Stimulated activated CD4-positive, alpha-beta T cell treated with anti-CD3 and anti-CD28 coated beads, Interleukin-1b, Interleukin-23, amount 100 ng/mL, for 48 hours (primary cell): Measurements from ENCODE around the gene MLPH.
A peak's percentile ranks its signal among the peaks of the same experiment; 100 is the strongest.

Source experiments
- DNase-seq: peaks from one replicate; pipeline ENCODE4 v3.0.0-alpha.2; 2020

MLPH gene, protein sequence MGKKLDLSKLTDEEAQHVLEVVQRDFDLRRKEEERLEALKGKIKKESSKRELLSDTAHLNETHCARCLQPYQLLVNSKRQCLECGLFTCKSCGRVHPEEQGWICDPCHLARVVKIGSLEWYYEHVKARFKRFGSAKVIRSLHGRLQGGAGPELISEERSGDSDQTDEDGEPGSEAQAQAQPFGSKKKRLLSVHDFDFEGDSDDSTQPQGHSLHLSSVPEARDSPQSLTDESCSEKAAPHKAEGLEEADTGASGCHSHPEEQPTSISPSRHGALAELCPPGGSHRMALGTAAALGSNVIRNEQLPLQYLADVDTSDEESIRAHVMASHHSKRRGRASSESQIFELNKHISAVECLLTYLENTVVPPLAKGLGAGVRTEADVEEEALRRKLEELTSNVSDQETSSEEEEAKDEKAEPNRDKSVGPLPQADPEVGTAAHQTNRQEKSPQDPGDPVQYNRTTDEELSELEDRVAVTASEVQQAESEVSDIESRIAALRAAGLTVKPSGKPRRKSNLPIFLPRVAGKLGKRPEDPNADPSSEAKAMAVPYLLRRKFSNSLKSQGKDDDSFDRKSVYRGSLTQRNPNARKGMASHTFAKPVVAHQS

GRCh38 chr2:237486819-237487448, at the start of gene MLPH:
MLPH (plus strand) TSS chr2:237487251; CDS start chr2:237493427, 6,176 bp downstream.
- no peak for DNase-seq

- DNase-seq: no peak
Measured at GRCh38 chr2:237437566-237437965, 49.5 kb upstream of the MLPH start.

DNA sequence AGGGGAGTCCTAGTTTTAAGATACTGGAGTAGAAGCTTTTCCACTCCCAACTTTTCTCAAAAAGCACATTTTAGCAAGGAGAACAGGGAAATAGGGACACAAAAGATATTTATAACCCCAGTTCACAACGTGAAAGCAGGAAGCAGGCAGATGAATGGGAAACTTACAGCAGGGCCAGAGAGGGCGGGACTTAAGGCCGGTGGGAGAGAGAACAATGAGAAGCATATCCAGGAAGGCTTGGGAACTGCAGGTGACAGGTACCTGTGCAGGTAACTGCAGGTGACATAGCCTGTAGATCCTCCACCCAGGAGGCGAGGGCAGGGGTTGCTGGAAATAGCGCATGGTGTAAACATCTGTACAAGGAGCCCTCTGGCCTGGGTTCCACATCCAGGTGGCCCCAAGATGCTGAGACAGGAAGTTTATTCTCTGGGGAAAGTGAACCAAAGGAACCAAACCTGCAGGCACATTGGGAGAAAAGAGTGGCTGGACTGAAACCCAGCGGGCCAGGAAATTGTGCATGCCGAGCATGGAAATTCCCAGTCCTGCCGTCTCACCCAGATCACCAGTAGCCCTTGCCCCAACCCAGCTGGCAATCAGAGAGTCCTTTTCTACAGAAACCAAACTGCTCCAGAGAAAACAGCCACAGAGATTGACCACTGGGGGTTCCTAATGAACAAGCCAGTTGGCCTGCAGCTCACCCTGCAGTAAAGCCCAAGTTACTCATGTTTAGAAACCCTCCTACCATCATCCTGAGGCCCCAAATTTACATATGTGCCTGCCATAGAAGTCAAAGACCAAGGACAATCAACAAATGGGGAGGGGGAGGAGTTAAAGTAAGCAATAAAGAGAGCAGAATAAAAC, 48.7 kb upstream of the MLPH start:
- DNase-seq: no peak

DNA sequence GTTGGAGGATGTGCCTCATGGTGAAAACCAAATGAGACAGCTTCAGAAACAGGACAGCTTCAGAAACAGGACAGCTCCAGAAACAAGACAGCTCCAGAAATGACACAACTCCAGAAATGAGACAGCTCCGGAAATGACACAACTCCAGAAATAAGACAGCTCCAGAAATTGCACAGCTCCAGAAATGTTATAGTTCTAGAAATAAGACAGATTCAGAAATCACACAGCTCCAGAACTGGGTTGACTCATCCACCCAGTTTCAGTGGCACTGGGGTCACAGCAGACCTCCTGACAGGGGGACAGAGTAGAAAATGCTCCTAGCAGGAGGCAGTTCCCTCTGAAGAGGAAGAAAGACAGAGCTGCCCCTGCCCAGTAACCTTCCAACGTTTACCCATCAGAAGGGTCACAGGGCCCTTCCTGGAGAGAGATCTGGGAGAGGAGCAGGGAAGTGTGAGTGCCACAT, 46.2 kb upstream of the MLPH start:
- DNase-seq: peak; percentile 82

DNA sequence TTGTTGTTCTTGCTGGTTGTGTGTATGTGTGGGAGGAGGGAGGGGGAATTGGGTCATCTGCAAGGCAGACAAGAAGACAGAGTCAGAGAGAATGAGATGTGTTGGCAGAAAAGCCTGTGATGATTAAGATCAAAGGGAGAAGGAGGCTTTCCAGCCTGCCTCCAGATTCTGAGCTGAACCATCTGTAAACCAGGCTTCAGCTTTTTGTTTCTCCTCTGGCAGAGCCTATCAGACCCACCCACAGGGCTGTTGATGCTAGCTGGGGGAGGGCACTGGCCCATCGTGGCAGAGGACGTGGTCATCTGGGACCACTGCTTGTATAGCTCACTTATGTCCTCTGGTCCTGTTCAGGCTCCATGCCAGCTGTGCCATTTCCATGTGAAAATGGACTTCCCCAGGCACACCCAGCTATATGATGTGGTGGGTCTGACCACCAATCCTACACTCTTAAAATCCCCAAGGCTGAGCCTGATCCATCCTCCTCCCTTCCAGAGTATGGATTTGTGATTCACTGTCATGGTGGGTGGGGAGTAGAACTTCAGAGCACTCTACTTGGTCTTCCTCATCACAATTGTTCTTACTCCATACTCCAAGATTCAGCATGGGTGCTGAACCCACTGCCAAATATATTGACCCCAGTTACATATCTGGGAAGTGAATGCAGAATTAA, 45.3 kb upstream of the MLPH start:
- DNase-seq: peak; percentile 60

- DNase-seq: no peak
Measured at GRCh38 chr2:237444071-237444470, 43.0 kb upstream of the MLPH start.

- DNase-seq: no peak
Measured at GRCh38 chr2:237445611-237446337, 41.3 kb upstream of the MLPH start.

GRCh38 chr2:237446338-237446665, 40.7 kb upstream of the MLPH start:
- no peak for DNase-seq

DNA sequence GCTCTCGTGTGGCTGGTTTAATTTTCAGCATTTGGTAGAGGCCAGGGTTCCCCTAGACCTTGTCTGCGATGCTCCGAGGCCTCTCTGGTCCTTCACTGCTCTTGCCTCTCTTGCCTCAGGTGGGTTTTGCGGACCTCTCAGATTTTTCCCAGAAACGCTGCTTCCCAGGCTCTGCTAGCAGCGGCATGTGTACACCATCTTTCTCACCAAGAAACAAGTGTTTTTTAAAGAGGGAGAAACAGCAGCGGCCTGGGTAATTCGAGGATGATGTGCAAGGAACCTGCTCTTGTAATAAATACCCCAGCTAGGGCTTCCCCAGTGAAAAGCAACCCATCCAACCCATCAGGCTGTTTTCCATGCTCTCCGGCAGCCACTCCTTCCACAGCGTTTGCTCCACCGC, 39.6 kb upstream of the MLPH start:
- no peak for DNase-seq

DNA sequence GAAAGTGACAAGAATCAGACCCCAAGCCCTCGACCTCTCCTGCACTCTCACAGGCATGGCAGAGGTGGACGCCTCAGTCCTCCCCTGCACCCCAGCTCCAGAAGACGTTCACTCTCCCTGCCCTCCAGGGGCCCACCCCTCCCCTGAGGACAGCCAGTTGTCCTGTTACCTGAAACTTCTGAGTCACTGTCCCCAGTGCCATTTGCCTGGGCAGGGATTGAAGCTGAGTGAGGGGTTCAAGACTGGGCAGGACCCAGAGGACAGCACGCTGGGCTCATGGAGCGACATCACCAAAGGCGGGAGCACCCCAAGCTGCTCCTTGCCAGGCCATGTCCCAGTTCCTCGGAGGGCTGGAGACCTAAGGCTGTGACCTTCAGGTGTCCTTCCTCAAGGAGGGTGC, 38.9 kb upstream of the MLPH start:
- no peak for DNase-seq

- no peak for DNase-seq
Measured at GRCh38 chr2:237448626-237449025, 38.4 kb upstream of the MLPH start.

DNA sequence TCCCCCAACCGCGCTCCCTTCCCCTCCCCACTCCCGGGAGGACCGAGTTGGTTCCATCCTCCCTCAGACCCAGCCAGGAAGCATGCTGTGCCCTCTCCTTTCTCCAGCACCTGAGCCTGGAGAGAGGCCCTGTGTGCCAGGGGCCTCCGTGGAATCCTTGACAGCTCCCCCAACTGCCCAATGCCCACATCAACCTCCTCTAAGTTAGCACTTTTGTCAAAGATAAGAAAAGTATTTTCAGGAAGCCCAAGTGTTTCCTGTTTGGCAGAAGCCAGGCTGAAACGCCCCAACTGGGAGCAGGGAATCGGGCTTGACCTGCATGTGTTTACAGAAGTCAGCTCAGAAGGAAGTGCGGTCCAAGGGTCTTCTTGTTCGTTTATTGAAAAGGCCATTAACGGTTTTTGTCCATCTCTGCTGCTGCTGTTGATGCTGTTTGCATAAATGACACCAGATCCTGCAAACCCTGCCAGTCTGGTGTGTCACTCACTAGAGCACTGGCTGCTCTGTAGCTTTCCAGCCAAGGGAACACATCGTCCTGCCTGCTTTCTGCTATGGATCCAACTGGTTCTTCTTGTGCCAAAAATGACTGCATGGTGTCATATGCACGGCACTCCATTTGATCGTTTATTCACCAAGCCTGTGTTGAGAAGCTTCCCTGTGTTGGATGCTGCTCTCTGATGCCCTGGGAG, 37.7 kb upstream of the MLPH start:
- no peak for DNase-seq

GRCh38 chr2:237450108-237450507, 36.9 kb upstream of the MLPH start:
- DNase-seq: no peak

GRCh38 chr2:237450583-237450982, 36.5 kb upstream of the MLPH start:
- no peak for DNase-seq

- no peak for DNase-seq
Measured at GRCh38 chr2:237451643-237452469, 35.2 kb upstream of the MLPH start.

DNA sequence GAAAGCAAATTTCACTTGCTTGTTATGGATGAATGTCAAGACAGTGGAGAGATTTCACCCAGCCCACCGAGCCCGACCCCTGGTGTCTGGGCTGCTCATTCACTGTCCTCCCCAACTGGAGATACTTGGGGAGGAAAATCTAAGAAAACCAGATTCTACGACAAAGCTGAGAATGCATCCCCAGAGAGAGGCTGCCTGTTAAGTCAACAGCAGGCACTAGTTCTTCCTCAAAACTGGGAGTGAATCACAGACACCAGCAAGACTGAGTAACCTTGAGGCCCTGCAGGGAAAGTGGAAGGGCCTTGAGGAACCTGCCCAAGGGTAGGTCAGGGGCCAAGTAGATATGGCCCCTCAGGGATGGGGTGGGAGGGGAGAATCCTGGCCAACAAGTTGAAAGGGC, 34.2 kb upstream of the MLPH start:
- no peak for DNase-seq

- DNase-seq: no peak
Measured at GRCh38 chr2:237453671-237454070, 33.4 kb upstream of the MLPH start.

GRCh38 chr2:237455764-237456163, 31.3 kb upstream of the MLPH start:
- no peak for DNase-seq

DNA sequence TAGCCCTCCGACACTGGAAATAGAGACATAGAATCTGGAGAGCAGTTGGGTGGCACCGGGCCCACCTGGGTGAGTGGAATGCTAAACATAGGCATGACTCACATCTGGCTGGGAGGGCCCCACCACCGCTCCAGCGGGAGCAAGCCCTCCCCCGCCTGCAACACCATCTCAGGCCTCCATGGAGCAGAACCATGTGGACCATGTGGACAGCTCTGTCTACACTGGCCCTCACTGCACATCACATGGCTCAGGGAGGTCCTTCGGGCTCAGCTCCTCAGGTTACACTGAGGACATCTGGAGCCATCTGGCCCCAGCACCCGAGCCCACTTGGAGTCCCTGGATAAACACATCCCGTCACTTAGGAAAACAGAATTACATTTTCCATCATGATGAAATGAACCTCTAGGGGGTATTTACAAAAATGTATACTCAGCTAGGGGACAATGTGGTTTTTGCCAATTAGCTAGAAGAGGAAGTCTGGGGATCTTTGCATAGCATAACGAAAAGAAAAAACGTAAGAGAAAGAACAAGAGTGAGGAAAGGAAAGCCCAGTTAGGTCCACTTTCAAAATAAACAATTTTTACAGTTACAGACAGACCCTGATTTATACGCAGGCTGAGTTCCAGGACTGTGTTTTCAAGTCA, 30.7 kb upstream of the MLPH start:
- no peak for DNase-seq
